NCI-H345 treated with DMSO at 0.1 percent for 48 hours (cell line): ENCODE data around the gene METTL24.
"Not testable (repeated sequence)": the region's sequence is repeated elsewhere in the genome, so short reads cannot be mapped to it uniquely, and the experiment has no call there.

ENCODE experiments used
- DNase-seq: peaks from one replicate; lab custom pipeline; 2025; ENCODE audit not compliant: unreplicated experiment; lab: John Stamatoyannopoulos, UW

The METTL24 gene

DNA sequence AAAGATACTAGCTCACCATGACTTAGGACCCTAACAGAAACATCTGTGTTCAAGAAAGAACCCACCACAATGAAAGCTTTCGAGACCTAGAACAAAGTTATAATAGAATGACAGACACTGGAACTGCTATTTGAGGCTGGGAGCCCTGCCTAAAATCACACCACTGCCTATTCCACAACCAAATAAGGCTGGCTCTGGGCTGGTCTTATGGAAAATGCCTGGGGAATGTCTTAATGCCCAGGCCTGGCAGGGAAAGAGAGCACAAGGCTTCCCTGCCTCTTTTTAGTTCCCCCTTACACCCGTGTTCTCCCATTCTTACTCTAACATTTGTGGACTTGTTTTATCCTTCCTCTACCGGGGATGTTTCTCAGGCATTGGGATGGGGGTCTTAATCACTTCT is 5.6 kb upstream of the METTL24 start:
- no peak for DNase-seq

GRCh38 chr6:110360676-110361075 is 2.5 kb upstream of the METTL24 start:
- DNase-seq = no peak

DNA sequence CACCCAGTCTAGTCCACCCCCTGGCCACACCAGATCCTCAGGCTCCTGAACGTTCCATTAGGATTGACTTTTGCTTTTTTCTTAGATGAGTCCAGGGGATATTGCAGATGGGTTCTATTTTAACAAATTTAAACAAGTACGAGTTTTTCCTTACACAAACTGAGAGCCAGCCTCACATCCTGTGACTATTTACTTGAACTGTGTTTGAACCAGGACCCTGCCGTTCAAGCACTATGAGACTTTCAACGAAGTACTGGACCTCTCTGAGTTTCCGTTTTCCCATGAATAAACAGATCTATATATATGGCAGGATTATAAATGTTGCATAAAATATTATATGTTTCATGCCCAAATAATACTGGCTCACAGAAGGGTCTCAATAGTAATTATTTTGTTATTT is 1.4 kb upstream of the METTL24 start:
- DNase-seq = no peak

DNA sequence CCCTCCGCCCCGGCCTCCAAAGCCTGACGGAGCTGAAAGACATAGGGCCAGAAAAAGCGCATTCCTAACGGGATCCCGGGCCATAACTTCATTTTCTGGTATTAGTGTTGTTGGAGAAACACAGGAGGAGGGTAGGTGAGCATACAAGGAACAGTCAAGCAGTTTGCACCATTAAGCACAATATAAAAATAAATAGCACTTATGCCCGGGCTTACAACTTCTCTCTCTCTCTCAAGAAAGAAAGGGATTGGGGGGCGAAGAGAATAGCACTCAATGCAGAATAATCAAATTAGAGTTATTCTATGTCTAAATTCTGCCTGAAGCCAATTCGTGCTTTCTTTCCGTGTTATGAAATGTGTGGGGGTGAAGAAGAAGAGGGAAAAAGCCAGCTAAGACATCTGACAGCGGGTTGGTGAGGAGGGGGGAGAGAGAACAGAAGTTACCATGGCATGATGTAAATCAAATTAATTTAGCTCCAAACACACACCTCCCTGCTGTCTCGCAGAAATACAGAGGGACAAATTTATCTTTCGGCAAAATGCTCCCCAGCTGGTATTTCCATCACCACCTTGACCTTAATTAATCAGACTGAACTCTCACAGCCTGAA is 508 bp upstream of the METTL24 start:
- DNase-seq = no peak

- DNase-seq = no peak
Observed at GRCh38 chr6:110357298-110357663, 868 bp downstream of the METTL24 start.

DNA sequence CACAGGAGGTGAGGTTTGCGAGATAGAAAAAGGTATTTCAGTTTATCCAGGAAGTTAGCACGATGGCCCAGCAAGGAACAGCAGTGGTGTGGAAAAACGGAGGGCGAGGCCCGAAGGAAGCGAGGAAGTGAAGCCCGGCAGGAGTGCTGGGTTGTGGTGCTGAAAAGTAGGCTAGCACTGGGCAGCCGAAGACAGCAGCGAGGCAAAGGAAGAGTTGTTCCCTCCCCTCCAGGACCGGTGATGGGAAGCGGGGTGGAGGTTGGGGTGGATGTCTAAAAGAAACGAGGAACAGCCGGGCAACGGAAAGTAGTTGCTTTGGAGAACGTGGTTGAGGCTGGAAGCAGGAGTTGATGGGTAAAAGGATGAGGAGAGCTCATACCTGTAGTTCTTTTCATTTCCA is 1.4 kb downstream of the METTL24 start:
- no peak for DNase-seq

GRCh38 chr6:110355727-110356126 is 2.4 kb downstream of the METTL24 start:
- no peak for DNase-seq

GRCh38 chr6:110355022-110355421 is 3.1 kb downstream of the METTL24 start:
- DNase-seq = no peak

GRCh38 chr6:110354153-110354552 is 4.0 kb downstream of the METTL24 start:
- no peak for DNase-seq

DNA sequence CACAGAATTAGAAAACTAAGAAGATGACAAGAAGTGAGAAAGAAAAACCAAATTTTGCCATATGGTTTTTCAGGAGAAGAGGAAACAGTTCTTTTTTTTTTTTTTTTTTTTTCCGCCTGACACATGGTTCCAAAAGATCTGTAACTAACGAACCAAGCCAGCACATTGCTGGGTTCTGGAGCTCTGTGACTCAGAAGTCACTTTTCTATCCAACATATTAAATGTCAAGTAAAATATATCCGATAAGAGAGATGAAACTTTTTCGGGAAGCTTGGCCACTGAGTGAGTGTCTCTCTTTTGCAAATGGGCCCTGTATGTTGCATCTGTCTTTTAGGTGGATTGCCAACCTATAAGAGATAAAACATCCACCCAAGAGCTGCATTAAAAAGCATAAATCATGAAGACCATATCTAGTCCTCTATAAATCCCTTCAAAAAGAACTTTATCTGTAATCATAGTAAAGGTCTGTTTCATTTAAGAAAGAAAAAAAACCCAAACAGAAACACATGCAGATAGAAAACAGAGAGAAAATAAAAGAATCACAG is 4.6 kb downstream of the METTL24 start:
- DNase-seq = no peak

- DNase-seq = no peak
Observed at GRCh38 chr6:110352563-110353262, 5.4 kb downstream of the METTL24 start.

DNA sequence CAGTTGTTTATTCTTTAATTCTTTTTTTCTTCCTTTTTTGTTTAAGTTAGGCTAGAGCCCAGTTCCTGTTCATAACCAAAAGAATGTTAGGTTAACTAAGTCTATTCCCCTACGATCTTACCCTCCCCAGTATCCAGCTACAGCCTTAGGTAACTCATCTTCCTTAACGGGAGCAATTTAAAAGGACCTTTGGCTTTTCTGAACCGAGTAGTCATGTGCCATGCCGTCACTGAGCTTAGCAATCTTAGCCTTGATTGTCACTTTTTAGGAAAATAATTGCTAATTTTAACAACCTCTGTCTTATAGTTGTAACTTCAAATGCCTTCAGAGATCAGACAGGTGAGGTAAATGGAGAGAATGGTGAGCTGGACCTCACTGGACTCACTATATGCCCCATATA is 6.2 kb downstream of the METTL24 start:
- no peak for DNase-seq

- no peak for DNase-seq
Observed at GRCh38 chr6:110351546-110351945, 6.6 kb downstream of the METTL24 start.

DNA sequence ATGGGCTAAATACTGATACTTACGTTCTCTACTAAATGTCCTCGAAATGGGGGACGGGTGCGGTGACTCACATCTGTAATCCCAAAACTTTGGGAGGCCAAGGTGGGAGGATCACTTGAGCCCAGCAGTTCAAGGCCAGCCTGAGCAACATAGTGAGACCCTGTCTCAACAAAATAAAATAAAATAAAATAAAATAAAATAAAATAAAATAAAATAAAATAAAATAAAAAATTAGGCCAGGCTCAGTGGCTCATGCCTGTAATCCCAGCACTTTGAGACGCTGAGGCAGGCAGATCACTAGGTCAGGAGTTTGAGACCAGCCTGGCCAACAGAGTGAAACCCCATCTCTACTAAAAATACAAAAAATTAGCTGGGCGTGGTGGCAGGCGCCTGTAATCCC is 7.6 kb downstream of the METTL24 start:
- DNase-seq = not testable (repeated sequence)

- DNase-seq = no peak
Observed at GRCh38 chr6:110348961-110349690, 9.0 kb downstream of the METTL24 start.

- DNase-seq = no peak
Observed at GRCh38 chr6:110345025-110345424, 13.1 kb downstream of the METTL24 start.

GRCh38 chr6:110342759-110343158 is 15.4 kb downstream of the METTL24 start:
- no peak for DNase-seq

- DNase-seq = no peak
Observed at GRCh38 chr6:110341663-110342596, 16.2 kb downstream of the METTL24 start.

GRCh38 chr6:110341067-110341466 is 17.1 kb downstream of the METTL24 start:
- DNase-seq = no peak

DNA sequence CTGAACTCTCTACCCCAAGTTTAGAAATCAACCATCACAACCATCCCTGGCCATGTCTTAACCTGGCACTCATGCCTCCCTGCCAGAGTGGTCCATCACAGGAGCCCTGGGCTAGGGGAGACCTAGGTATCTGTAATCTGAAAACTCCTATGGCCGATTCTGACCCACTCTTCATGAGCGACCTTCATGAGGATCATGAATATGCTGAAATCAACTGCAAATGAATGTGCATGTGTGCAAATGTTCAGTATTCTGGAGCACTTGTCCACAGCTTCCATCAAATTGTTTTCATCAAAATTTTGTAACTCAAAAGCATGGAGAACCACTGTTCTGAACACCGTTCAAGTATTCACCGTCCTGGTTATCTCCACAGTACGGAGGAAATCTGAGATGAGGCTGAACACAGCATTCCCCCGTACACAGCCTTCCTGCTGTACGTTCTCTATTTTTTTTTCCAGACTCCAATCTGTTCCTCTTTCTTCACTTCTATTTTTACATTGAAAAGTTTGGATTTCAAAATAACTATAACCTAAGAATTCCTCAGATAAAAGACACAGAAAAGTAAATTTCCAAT is 17.7 kb downstream of the METTL24 start:
- no peak for DNase-seq
